Right lobe of liver (tissue), 6 donors: ENCODE measurements around the gene SULF2. TPM values are rescaled to one million over a fixed set of nuclear protein-coding genes. Genes with fewer than 3 reads are reported as not detected.

Experiments used
- ATAC-seq, 4 donors: fragments of 200-7000 bp; cut with Tn5 transposase; one replicate each; pipeline ENCODE4 v1.9.1; 2020; ENCODE audit warnings: mild to moderate bottlenecking in 4 of 4, moderate library complexity in 4 of 4
- DNase-seq, 3 donors: peaks; one replicate each; pipeline ENCODE4 v3.0.0-alpha.2; 2020
- H3K27ac ChIP-seq, 3 donors: fragments of 200-600 bp; one replicate each; pipeline ENCODE4 v1.8.0; 2022
- H3K27me3 ChIP-seq, 2 donors: fragments of 200-600 bp; one replicate each; pipeline ENCODE4 v1.8.0; 2022
- H3K36me3 ChIP-seq, 4 donors: fragments of 200-600 bp; sonication (generic) in 1 of 4; one replicate each; pipeline versions ENCODE4 v1.5.1 to v1.8.0; 2017 to 2022; ENCODE audit warnings: control low read depth in 1 of 4
- H3K4me1 ChIP-seq, 4 donors: fragments of 200-600 bp; sonication (generic) in 1 of 4; one replicate each; pipeline versions ENCODE4 v1.5.1 to v1.8.0; 2017 to 2022; ENCODE audit warnings: control low read depth in 1 of 4
- H3K4me3 ChIP-seq, 3 donors: fragments of 200-600 bp; one replicate each; pipeline ENCODE4 v1.8.0; 2022
- H3K9me3 ChIP-seq, 4 donors: fragments of 200-600 bp; sonication (generic) in 1 of 4; one replicate each; pipeline versions ENCODE4 v1.5.1 to v1.8.0; 2017 to 2022; ENCODE audit warnings: control low read depth in 1 of 4
- POLR2A ChIP-seq: fragments of 450-650 bp; IDR thresholded peaks from one replicate; pipeline ENCODE4 v1.6.1; 2017; ENCODE audit warnings: antibody characterized with exemption, mild to moderate bottlenecking
- WGBS: methylation state at CpG from one replicate; pipeline ENCODE4 v1.1.6; 2018; ENCODE audit warnings: low coverage, low lambda C conversion rate; ENCODE audit not compliant: insufficient coverage; ENCODE audit errors: missing lambda C conversion rate; 5-methylcytosine and 5-hydroxymethylcytosine counted together
- intact Hi-C, 2 donors: fragments of 100-400 bp; cut with DNase I; formaldehyde crosslinking; loops; one replicate each; pipeline versions ENCODE4 v1.11.2 to v1.14.1; 2022
- total RNA-seq, 6 experiments: library from RNA; depleted of rRNA in 2 of 6; stranded (reverse); fragments of >200 nt in 2 of 6; fragmentation: NEBNext Ultra II Directional in 3 of 6; extraction: Animal tissue kit (Norgen Biotek cat#: 25700) in 3 of 6; gene quantifications; one replicate each; pipeline versions ENCODE4 v1.1.0 to v1.2.4, GENCODE V29; 2016 to 2023
- TF ChIP-seq, protein P1 (sequence below), 4 donors: fragments of 200-600 bp in 3 of 4; fragments of 450-650 bp in 1 of 4; IDR thresholded peaks; one replicate each; pipeline versions ENCODE4 v1.5.1 to v1.8.0; 2016 to 2022; ENCODE audit warnings: antibody characterized with exemption in 4 of 4, mild to moderate bottlenecking in 2 of 4
- donor health status: DM: no; HTN: yes; CAD: no.
- donor health status: DM: no; HTN: no; CAD: no.
- donor health status: DM: no; HTN: no; CAD: no.
- donor health status: DM: no; HTN: yes; CAD: no.
- donor health status: DM: no; HTN: yes; CAD: no.

Gene SULF2
- total RNA-seq, 6 experiments from 2014 or later = 6.1 to 92.0 (median 48.3) TPM

DNA sequence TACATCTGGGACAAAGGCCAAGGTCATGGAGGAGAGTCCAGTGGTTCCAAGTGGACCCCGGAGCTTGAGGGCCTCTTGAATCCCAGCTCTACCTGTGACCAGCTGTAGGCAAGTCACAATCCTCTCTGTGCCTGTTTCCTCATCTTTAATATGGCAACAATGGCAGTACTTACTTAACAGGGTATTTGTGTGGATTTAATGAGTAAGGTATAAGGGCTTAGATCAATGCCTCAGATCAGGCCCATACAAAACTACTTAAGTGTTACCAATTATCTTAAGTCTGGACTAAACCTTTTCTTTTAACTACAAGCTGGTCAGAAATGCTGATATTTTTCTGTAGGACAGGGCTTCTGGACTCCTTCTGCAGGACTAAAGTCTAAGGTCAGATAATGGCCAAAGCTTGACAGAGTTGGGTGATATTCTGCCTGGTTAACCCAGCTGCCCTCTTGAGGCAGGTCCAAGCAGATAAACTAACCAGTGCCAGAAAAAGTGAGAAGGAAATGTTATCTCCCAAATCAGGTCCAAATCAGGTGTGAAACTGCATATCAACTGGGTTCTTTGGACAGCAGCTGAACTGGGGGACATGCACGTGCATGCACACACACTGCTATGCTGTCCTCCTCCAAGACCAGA, 2.2 kb downstream of the SULF2 start:
- intact Hi-C loops = loop anchor here in 1 of 2 donors (10.0 kb wide), 1 partner anchor 108 kb away; no protein-coding TSS in a partner anchor
- no peak overlapping the region for H3K4me3 ChIP-seq
- TF ChIP-seq, protein P1, sequence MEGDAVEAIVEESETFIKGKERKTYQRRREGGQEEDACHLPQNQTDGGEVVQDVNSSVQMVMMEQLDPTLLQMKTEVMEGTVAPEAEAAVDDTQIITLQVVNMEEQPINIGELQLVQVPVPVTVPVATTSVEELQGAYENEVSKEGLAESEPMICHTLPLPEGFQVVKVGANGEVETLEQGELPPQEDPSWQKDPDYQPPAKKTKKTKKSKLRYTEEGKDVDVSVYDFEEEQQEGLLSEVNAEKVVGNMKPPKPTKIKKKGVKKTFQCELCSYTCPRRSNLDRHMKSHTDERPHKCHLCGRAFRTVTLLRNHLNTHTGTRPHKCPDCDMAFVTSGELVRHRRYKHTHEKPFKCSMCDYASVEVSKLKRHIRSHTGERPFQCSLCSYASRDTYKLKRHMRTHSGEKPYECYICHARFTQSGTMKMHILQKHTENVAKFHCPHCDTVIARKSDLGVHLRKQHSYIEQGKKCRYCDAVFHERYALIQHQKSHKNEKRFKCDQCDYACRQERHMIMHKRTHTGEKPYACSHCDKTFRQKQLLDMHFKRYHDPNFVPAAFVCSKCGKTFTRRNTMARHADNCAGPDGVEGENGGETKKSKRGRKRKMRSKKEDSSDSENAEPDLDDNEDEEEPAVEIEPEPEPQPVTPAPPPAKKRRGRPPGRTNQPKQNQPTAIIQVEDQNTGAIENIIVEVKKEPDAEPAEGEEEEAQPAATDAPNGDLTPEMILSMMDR (IDR thresholded peaks at IDR 0.05) = peak; percentile 15 to 43 (median 37)
- no peak for TF ChIP-seq POLR2A
- H3K27ac ChIP-seq = no peak overlapping the region
- WGBS = 31% methylated on average over 2 of the region's 2 CpGs
- DNase-seq = peak in 1 of 3 donors; percentile 62
- H3K4me1 ChIP-seq = peaks cover 0 to 16% (median 6%) of the 10 kb centered on the region in 4 donors
- no peaks in the 10 kb centered on the region for H3K27me3 ChIP-seq
- peak; percentile 30 to 67 (median 47) for ATAC-seq
- no peaks in the 10 kb centered on the region for H3K36me3 ChIP-seq
- H3K9me3 ChIP-seq = no peaks in the 10 kb centered on the region

DNA sequence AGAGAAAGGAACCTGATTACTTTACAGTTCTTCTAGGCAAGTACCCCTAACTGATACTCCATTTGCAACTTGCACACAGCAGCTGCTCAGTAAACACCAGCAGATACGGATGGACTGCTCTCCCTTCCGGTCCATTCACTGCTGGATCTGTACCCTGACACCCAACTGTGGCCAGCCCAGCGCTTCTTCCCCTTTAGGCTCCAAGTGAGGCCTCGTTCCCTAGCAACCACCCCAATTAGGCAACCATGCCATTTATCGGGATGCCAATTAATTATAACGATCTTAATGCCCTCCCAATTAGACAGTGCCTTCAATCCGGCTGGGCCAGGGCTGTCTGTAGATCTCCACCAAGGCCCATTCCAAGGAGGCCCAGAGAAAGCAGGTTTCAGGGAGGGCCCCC, 3.2 kb downstream of the SULF2 start:
- no peak overlapping the region for H3K4me3 ChIP-seq
- 85% methylated on average over 4 of the region's 7 CpGs for WGBS
- DNase-seq = no peak
- ATAC-seq = no peak
- H3K9me3 ChIP-seq = no peaks in the 10 kb centered on the region
- peaks cover 0 to 16% (median 6%) of the 10 kb centered on the region in 4 donors for H3K4me1 ChIP-seq
- no peaks in the 10 kb centered on the region for H3K27me3 ChIP-seq
- intact Hi-C loops = loop anchor here in 1 of 2 donors (10.0 kb wide), 1 partner anchor 107 kb away; no protein-coding TSS in a partner anchor
- TF ChIP-seq, protein P1 (IDR thresholded peaks at IDR 0.05) = no peak
- TF ChIP-seq POLR2A = no peak
- H3K36me3 ChIP-seq = no peaks in the 10 kb centered on the region
- H3K27ac ChIP-seq = no peak overlapping the region

- TF ChIP-seq, protein P1 (IDR thresholded peaks at IDR 0.05) = no peak
- TF ChIP-seq POLR2A = no peak
- no peaks in the 10 kb centered on the region for H3K36me3 ChIP-seq
- H3K9me3 ChIP-seq = no peaks in the 10 kb centered on the region
- H3K27me3 ChIP-seq = no peaks in the 10 kb centered on the region
- WGBS = 40% methylated on average over 1 of the region's 4 CpGs
- intact Hi-C loops = loop anchor here in 1 of 2 donors (10.0 kb wide), 1 partner anchor 107 kb away; no protein-coding TSS in a partner anchor
- ATAC-seq = no peak
- peaks cover 0 to 16% (median 6%) of the 10 kb centered on the region in 4 donors for H3K4me1 ChIP-seq
- H3K4me3 ChIP-seq = no peak overlapping the region
- H3K27ac ChIP-seq = no peak overlapping the region
- DNase-seq = peak in 1 of 3 donors; percentile 66
These were observed 3.6 kb downstream of the SULF2 start for GRCh38 chr20:47781632-47782031.

DNA sequence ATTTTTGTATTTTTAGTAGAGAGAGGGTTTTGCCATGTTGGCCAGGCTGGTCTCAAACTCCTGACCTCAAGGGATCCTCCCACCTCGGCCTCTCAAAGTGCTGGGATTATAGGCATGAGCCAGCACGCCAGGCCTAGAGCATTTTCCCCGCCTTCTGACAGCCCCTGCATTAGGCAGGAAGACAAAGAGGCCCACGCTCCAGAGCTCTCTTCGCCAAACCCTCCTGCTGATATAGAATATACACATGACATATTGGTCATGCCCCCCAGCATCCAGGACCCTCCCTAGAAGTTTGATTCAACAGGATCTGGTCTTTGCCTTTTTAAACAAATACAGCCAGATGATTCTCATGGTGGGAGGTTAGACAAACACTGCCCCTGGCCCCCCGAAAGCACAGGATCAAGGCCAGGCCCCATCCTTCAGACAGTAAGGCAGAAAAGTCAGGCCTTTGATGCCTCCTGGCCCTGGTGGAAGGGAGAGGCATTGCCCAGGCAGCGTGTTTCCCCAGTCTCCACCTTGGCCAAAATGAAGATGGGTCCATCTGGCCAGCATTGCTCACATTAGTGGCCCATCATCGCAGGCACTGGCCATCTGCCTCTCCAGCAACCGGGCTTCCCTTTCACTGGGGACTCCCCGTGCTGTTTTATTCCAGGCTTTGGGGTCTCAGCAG, 4.4 kb downstream of the SULF2 start:
- intact Hi-C loops = loop anchor here in 1 of 2 donors (10.0 kb wide), 1 partner anchor 106 kb away; no protein-coding TSS in a partner anchor
- Histone ChIP-seq H3K4me3 (no peak overlapping the region), H3K36me3 (no peaks in the 10 kb centered on the region), H3K27ac (no peak overlapping the region), H3K27me3 (no peaks in the 10 kb centered on the region), H3K9me3 (no peaks in the 10 kb centered on the region), H3K4me1 (peaks cover 0 to 16% (median 6%) of the 10 kb centered on the region in 4 donors)
- TF ChIP-seq POLR2A = no peak
- TF ChIP-seq, protein P1 (IDR thresholded peaks at IDR 0.05) = no peak
- ATAC-seq (no peak), DNase-seq (no peak)
- WGBS = 86% methylated on average over 1 of the region's 10 CpGs
